MM.1S (cell line): ENCODE data around the gene DOCK4.

ENCODE experiments used
- CTCF ChIP-seq: fragments of 300-600 bp; sonication (generic); IDR thresholded peaks from 2 replicates; pipeline ENCODE4 v1.5.1; 2016; ENCODE audit warnings: antibody characterized with exemption, low read length, mixed read lengths
- EZH2 ChIP-seq: fragments of 300-600 bp; sonication (generic); optimal IDR thresholded peaks from 2 replicates; pipeline ENCODE3; 2017; ENCODE audit warnings: low read depth, mild to moderate bottlenecking, antibody characterized with exemption, low read length, mixed read lengths
- EZH2phosphoT487 ChIP-seq: fragments of 300-600 bp; sonication (generic); IDR thresholded peaks from 2 replicates; pipeline ENCODE4 v1.6.1; 2018; ENCODE audit warnings: antibody characterized with exemption, low read length

- TF ChIP-seq CTCF (no peak), EZH2phosphoT487 (no peak), EZH2 (no peak)
Measured at GRCh38 chr7:112201839-112202238, 4.4 kb downstream of the DOCK4 start.
